GM12878 (cell line): ENCODE data around the gene GRIA4.

ENCODE experiments used
- ETV6 ChIP-seq, 2 experiments: fragments of 450-650 bp in 1 of 2; IDR thresholded peaks in 1 of 2; conservative IDR thresholded peaks in 1 of 2; 2 replicates each; pipeline ENCODE4 v1.6.1; 2014; ENCODE audit warnings: antibody characterized with exemption in 1 of 2, borderline replicate concordance in 1 of 2, low read depth in 1 of 2, mild to moderate bottlenecking in 1 of 2, moderate library complexity in 1 of 2
- HDAC6 ChIP-seq: fragments of 200-600 bp; sonication (generic); IDR thresholded peaks from one replicate; pipeline ENCODE4 v1.8.0; 2017; ENCODE audit warnings: antibody characterized with exemption; ENCODE audit not compliant: unreplicated experiment
- POLR2AphosphoS5 ChIP-seq: IDR thresholded peaks from 2 replicates; pipeline ENCODE4 v1.6.1; 2011; ENCODE audit warnings: mild to moderate bottlenecking, low read length, inconsistent platforms
- ZNF384 ChIP-seq: IDR thresholded peaks from 2 replicates; pipeline ENCODE4 v1.6.1; 2012; ENCODE audit warnings: low read depth, mild to moderate bottlenecking, low read length, improper control_type of control experiment, borderline replicate concordance
- TF ChIP-seq, protein P1 (sequence below), 3 experiments: IDR thresholded peaks in 2 of 3; conservative IDR thresholded peaks in 1 of 3; 2 replicates each; pipeline ENCODE4 v1.5.1; 2011; ENCODE audit warnings: low read depth in 3 of 3, low read length in 3 of 3, mild to moderate bottlenecking in 3 of 3, control low read depth in 2 of 3, moderate library complexity in 2 of 3, inconsistent platforms in 1 of 3, mixed read lengths in 1 of 3; ENCODE audit not compliant: control insufficient read depth in 2 of 3, insufficient read depth in 1 of 3; ENCODE audit errors: extremely low read depth in 1 of 3
- TF ChIP-seq, protein P2 (sequence below): IDR thresholded peaks from 2 replicates; pipeline ENCODE4 v1.6.1; 2011; ENCODE audit warnings: low read depth, mild to moderate bottlenecking, low read length, moderate library complexity, borderline replicate concordance; ENCODE audit errors: extremely low read depth
- TF ChIP-seq, protein P3 (sequence below): IDR thresholded peaks from 2 replicates; pipeline ENCODE4 v1.6.1; 2011; ENCODE audit warnings: low read depth, low read length, improper control_type of control experiment, borderline replicate concordance
- TF ChIP-seq, protein P4 (sequence below): fragments of 450-650 bp; IDR thresholded peaks from 2 replicates; pipeline ENCODE4 v1.6.1; 2016; ENCODE audit warnings: mild to moderate bottlenecking
- TF ChIP-seq, protein P5 (sequence below): IDR thresholded peaks from 2 replicates; pipeline ENCODE4 v1.6.1; 2012; ENCODE audit warnings: low read depth, low read length, improper control_type of control experiment

DNA sequence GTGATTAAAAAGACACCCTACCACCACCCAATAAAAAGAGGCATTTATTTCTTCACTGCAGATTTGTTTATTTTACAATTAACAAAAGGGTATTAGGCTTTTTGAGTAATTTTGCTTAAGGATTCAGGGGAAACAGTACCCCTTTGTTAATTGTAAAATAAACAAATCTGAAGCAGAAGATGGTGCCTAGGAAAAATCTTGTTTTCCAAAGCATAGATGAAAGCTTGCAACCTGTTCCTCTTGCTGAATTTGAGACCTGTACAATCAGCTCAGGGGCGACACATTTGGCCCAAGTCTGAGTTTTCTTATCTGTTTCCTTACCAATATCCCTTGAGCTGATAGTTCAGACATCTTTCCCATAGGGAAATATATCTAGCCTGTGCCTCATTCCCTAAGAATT is 171.9 kb downstream of the GRIA4 start:
- TF ChIP-seq, protein P1, sequence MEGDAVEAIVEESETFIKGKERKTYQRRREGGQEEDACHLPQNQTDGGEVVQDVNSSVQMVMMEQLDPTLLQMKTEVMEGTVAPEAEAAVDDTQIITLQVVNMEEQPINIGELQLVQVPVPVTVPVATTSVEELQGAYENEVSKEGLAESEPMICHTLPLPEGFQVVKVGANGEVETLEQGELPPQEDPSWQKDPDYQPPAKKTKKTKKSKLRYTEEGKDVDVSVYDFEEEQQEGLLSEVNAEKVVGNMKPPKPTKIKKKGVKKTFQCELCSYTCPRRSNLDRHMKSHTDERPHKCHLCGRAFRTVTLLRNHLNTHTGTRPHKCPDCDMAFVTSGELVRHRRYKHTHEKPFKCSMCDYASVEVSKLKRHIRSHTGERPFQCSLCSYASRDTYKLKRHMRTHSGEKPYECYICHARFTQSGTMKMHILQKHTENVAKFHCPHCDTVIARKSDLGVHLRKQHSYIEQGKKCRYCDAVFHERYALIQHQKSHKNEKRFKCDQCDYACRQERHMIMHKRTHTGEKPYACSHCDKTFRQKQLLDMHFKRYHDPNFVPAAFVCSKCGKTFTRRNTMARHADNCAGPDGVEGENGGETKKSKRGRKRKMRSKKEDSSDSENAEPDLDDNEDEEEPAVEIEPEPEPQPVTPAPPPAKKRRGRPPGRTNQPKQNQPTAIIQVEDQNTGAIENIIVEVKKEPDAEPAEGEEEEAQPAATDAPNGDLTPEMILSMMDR (IDR thresholded peaks at IDR 0.05 in 2 of 3, conservative IDR thresholded peaks at IDR 0.05 in 1 of 3; ENCODE audit: control insufficient read depth in 2 of 3, extremely low read depth in 1 of 3, insufficient read depth in 1 of 3, low read depth in 3 of 3, low read length in 3 of 3), result no peak
- TF ChIP-seq HDAC6 (no peak), POLR2AphosphoS5 (no peak), ETV6 (conservative IDR thresholded peaks at IDR 0.05 in 1 of 2, IDR thresholded peaks at IDR 0.05 in 1 of 2; ENCODE audit: borderline replicate concordance in 1 of 2, low read depth in 1 of 2) (no peak), ZNF384 (no peak)
- TF ChIP-seq, protein P2, sequence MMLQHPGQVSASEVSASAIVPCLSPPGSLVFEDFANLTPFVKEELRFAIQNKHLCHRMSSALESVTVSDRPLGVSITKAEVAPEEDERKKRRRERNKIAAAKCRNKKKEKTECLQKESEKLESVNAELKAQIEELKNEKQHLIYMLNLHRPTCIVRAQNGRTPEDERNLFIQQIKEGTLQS, result no peak
- TF ChIP-seq, protein P3, sequence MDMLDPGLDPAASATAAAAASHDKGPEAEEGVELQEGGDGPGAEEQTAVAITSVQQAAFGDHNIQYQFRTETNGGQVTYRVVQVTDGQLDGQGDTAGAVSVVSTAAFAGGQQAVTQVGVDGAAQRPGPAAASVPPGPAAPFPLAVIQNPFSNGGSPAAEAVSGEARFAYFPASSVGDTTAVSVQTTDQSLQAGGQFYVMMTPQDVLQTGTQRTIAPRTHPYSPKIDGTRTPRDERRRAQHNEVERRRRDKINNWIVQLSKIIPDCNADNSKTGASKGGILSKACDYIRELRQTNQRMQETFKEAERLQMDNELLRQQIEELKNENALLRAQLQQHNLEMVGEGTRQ, result no peak
- TF ChIP-seq, protein P4, sequence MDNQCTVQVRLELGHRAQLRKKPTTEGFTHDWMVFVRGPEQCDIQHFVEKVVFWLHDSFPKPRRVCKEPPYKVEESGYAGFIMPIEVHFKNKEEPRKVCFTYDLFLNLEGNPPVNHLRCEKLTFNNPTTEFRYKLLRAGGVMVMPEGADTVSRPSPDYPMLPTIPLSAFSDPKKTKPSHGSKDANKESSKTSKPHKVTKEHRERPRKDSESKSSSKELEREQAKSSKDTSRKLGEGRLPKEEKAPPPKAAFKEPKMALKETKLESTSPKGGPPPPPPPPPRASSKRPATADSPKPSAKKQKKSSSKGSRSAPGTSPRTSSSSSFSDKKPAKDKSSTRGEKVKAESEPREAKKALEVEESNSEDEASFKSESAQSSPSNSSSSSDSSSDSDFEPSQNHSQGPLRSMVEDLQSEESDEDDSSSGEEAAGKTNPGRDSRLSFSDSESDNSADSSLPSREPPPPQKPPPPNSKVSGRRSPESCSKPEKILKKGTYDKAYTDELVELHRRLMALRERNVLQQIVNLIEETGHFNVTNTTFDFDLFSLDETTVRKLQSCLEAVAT, result no peak
- TF ChIP-seq, protein P5, sequence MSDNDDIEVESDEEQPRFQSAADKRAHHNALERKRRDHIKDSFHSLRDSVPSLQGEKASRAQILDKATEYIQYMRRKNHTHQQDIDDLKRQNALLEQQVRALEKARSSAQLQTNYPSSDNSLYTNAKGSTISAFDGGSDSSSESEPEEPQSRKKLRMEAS, result no peak
